Measurements from ENCODE around the gene CD200. TPM values are rescaled to one million over a fixed set of nuclear protein-coding genes. Genes with fewer than 3 reads are reported as not detected.

Gene CD200
- total and polyA plus RNA-seq, 9 of the 15 experiments (the other 6 are each of a cell fraction or from before 2014, with no cell fraction given) = 0.13 TPM; not detected in 8

DNA sequence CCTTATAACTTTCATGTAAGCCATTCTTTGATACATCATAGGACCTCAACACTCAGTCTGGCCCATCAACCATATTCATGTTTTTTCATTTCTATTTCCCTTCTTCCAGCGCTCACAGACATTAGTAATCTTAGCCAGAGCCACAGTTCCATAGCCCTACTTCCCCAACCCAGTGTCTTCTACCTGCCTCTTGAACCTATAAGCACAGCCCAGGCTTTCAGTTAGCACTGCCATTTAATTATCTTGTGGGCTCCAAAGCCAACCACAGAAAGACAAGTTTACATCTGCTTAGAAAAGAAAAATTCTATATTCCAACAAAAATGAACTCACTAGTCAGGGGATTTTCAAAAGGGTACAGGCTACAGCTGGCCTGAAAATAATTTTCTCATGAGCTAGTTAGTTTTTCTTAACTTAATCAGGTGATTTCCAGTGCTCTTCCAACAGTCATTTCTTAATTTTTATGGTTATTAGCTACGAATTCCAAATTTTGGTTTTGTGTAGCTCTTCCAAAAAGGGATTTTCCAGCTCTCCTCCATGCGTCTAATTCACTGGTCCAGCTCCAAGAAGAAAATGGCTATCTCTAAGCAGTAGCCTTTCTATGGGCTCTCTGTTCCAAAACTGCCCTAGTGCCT is 13.7 kb downstream of the CD200 start (continued):
- TF ChIP-seq ZNF444 (CRISPR knock-in tag; IDR thresholded peaks at IDR 0.05) (no peak), NONO (IDR thresholded peaks at IDR 0.05; ENCODE audit: low read depth in 2 of 2, low read length in 1 of 2) (no peak), MBD2 (IDR thresholded peaks at IDR 0.05; ENCODE audit: borderline replicate concordance, low read depth) (no peak), ZNF143 (CRISPR knock-in tag; IDR thresholded peaks at IDR 0.05) (no peak)

DNA sequence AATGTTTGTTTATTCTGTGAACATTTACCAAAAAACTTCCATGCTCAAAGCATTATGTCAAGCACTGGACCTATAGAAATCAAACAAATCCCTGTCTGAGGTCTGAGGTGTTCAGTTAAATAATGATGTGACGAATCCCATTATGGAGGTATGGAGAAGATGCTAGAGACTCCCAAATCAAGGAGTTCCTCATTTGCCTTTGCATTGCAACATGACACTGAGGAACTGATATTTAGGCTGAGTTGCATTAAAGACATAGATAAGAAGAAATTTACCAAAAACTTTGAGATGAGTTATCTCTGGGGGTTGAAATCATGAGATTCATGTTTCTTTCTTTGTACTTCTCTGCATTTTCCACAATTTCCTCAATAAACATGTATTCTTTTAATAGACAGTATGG is 16.0 kb downstream of the CD200 start:
- no peaks in the 10 kb centered on the region for H3K36me3 ChIP-seq (ENCODE audit: control insufficient read depth, insufficient read depth, low read length)
- ChIA-PET CTCF (ENCODE audit: low intra/inter-chr PET ratio) (no interaction called here), POLR2A (no interaction called here)
- TF ChIP-seq KAT7 (CRISPR knock-in tag; IDR thresholded peaks at IDR 0.05; ENCODE audit: borderline replicate concordance) (no peak), ZNF354B (CRISPR knock-in tag; IDR thresholded peaks at IDR 0.05) (no peak), ARHGAP35 (IDR thresholded peaks at IDR 0.05; ENCODE audit: partially characterized antibody) (no peak), ZNF384 (IDR thresholded peaks at IDR 0.05; ENCODE audit: low read depth, low read length) (no peak), GATAD2A (IDR thresholded peaks at IDR 0.05) (no peak), TCF7 (IDR thresholded peaks at IDR 0.05; ENCODE audit: borderline replicate concordance) (no peak), ZNF239 (CRISPR knock-in tag; IDR thresholded peaks at IDR 0.05) (no peak), ZNF232 (CRISPR knock-in tag; IDR thresholded peaks at IDR 0.05) (no peak), TRIM28 (IDR thresholded peaks at IDR 0.05) (no peak), NCOA4 (IDR thresholded peaks at IDR 0.05; ENCODE audit: partially characterized antibody) (no peak), SP1 (CRISPR knock-in tag; IDR thresholded peaks at IDR 0.05) (no peak), PHF21A (IDR thresholded peaks at IDR 0.05; ENCODE audit: borderline replicate concordance, low read depth) (no peak)
- TF ChIP-seq, protein P1, sequence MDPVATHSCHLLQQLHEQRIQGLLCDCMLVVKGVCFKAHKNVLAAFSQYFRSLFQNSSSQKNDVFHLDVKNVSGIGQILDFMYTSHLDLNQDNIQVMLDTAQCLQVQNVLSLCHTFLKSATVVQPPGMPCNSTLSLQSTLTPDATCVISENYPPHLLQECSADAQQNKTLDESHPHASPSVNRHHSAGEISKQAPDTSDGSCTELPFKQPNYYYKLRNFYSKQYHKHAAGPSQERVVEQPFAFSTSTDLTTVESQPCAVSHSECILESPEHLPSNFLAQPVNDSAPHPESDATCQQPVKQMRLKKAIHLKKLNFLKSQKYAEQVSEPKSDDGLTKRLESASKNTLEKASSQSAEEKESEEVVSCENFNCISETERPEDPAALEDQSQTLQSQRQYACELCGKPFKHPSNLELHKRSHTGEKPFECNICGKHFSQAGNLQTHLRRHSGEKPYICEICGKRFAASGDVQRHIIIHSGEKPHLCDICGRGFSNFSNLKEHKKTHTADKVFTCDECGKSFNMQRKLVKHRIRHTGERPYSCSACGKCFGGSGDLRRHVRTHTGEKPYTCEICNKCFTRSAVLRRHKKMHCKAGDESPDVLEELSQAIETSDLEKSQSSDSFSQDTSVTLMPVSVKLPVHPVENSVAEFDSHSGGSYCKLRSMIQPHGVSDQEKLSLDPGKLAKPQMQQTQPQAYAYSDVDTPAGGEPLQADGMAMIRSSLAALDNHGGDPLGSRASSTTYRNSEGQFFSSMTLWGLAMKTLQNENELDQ (CRISPR knock-in tag; IDR thresholded peaks at IDR 0.05; ENCODE audit: borderline replicate concordance) = no peak
- TF ChIP-seq, protein P2, sequence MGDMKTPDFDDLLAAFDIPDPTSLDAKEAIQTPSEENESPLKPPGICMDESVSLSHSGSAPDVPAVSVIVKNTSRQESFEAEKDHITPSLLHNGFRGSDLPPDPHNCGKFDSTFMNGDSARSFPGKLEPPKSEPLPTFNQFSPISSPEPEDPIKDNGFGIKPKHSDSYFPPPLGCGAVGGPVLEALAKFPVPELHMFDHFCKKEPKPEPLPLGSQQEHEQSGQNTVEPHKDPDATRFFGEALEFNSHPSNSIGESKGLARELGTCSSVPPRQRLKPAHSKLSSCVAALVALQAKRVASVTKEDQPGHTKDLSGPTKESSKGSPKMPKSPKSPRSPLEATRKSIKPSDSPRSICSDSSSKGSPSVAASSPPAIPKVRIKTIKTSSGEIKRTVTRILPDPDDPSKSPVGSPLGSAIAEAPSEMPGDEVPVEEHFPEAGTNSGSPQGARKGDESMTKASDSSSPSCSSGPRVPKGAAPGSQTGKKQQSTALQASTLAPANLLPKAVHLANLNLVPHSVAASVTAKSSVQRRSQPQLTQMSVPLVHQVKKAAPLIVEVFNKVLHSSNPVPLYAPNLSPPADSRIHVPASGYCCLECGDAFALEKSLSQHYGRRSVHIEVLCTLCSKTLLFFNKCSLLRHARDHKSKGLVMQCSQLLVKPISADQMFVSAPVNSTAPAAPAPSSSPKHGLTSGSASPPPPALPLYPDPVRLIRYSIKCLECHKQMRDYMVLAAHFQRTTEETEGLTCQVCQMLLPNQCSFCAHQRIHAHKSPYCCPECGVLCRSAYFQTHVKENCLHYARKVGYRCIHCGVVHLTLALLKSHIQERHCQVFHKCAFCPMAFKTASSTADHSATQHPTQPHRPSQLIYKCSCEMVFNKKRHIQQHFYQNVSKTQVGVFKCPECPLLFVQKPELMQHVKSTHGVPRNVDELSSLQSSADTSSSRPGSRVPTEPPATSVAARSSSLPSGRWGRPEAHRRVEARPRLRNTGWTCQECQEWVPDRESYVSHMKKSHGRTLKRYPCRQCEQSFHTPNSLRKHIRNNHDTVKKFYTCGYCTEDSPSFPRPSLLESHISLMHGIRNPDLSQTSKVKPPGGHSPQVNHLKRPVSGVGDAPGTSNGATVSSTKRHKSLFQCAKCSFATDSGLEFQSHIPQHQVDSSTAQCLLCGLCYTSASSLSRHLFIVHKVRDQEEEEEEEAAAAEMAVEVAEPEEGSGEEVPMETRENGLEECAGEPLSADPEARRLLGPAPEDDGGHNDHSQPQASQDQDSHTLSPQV (IDR thresholded peaks at IDR 0.05) = no peak

More for the DNA sequence above, 16.0 kb downstream of the CD200 start:
- no peak overlapping the region for H3K4me2 ChIP-seq (ENCODE audit: insufficient read depth, low read length)
- no peaks in the 10 kb centered on the region for H3K9me1 ChIP-seq (ENCODE audit: control insufficient read depth, insufficient read depth, low read length)
- WGBS (ENCODE audit: insufficient coverage, low coverage, missing lambda C conversion rate) = 0% methylated on average over 1 of the region's 1 CpG
- no peak for ATAC-seq
- H4K20me1 ChIP-seq (replicated peaks; ENCODE audit: control insufficient read depth, insufficient read depth, low read length) = no peaks in the 10 kb centered on the region
- in situ Hi-C loops (cut with MboI) = no loop called here
- BruUV-seq (replicated peaks) = no TSS peak
- no peak overlapping the region for H3K9ac ChIP-seq (ENCODE audit: insufficient read depth in 1 of 2, low read depth in 2 of 2, low read length in 2 of 2)
- intact Hi-C loops (cut with micrococcal nuclease) = no loop called here
- H2AFZ ChIP-seq (ENCODE audit: low read depth, low read length) = no peak overlapping the region
- DNase-seq (ENCODE audit: extremely low read depth in 1 of 4, low spot score in 3 of 4) = no peak
- no peaks in the 10 kb centered on the region for H3K4me1 ChIP-seq (replicated peaks in 1 of 2; ENCODE audit: control insufficient read depth in 2 of 2, insufficient read depth in 2 of 2, low read length in 2 of 2)
- H3K9me3 ChIP-seq (replicated peaks; ENCODE audit: control insufficient read depth, insufficient read depth, low read depth, low read length) = no peaks in the 10 kb centered on the region
- no peak for FAIRE-seq
- H3K27me3 ChIP-seq (ENCODE audit: control insufficient read depth in 2 of 2, insufficient read depth in 2 of 2, low read length in 2 of 2) = no peaks in the 10 kb centered on the region
- no peaks in the 10 kb centered on the region for H3K79me2 ChIP-seq (ENCODE audit: control insufficient read depth, insufficient read depth, low read length)
- H3K4me3 ChIP-seq = no peak overlapping the region
- H3K27ac ChIP-seq (ENCODE audit: extremely low read depth, low read depth, low read length) = no peak overlapping the region

Measured in K562 (cell line).